ENCODE results near the gene CD300E. TPM values are rescaled to one million over a fixed set of nuclear protein-coding genes. Genes with fewer than 3 reads are reported as not detected.

The CD300E gene
- total RNA-seq, 2 experiments from 2014 or later, result 0.93 to 0.98 TPM

DNA sequence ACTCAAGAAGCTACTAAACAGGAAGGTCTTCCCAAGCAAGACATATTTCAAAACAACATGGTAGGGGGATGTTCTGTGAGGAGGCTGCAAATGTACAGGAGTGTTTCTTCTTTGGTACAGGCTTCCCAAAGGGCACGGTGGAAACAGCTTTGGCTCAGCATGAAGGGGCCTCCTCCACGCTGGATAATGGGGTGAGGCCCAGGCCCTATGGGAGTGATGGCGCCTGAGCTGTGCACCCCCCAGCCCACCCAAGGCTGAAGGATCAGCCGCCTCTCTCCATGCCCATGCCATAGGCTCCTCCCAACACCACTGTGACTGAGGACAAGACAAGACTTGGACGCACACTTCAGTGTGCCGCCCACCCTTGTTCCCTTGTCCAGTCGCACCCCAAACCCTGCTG is 6.8 kb downstream of the CD300E start:
- Histone ChIP-seq H3K4me3 (ENCODE audit: low read length) (no peak overlapping the region), H3K36me3 (ENCODE audit: insufficient read depth, low read length) (no peaks in the 10 kb centered on the region), H3K27ac (ENCODE audit: low read depth in 1 of 2, low read length in 2 of 2) (no peak overlapping the region), H3K9me3 (ENCODE audit: control insufficient read depth in 1 of 2, insufficient read depth in 1 of 2, low read length in 2 of 2) (no peaks in the 10 kb centered on the region), H3K4me1 (ENCODE audit: insufficient read depth, low read length) (peaks cover 5% of the 10 kb centered on the region), H3K27me3 (ENCODE audit: control insufficient read depth in 1 of 2, insufficient read depth in 2 of 2, low read length in 2 of 2) (peaks cover 9 to 36% of the 10 kb centered on the region in 2 experiments)
- no peak for ATAC-seq (ENCODE audit: poor library complexity)
- Mint-ChIP-seq H3K9me3 (no peaks in the 10 kb centered on the region), H3K4me1 (ENCODE audit: low read depth) (no peaks in the 10 kb centered on the region), H3K4me3 (no peak overlapping the region), H3K36me3 (ENCODE audit: low read depth) (no peaks in the 10 kb centered on the region), H3K27ac (no peak overlapping the region), H3K27me3 (peaks cover 49% of the 10 kb centered on the region)
- ChIA-PET POLR2A (no interaction called here), CTCF (no interaction called here)
- DNase-seq, result no peak
- TF ChIP-seq, protein P1, sequence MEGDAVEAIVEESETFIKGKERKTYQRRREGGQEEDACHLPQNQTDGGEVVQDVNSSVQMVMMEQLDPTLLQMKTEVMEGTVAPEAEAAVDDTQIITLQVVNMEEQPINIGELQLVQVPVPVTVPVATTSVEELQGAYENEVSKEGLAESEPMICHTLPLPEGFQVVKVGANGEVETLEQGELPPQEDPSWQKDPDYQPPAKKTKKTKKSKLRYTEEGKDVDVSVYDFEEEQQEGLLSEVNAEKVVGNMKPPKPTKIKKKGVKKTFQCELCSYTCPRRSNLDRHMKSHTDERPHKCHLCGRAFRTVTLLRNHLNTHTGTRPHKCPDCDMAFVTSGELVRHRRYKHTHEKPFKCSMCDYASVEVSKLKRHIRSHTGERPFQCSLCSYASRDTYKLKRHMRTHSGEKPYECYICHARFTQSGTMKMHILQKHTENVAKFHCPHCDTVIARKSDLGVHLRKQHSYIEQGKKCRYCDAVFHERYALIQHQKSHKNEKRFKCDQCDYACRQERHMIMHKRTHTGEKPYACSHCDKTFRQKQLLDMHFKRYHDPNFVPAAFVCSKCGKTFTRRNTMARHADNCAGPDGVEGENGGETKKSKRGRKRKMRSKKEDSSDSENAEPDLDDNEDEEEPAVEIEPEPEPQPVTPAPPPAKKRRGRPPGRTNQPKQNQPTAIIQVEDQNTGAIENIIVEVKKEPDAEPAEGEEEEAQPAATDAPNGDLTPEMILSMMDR (IDR thresholded peaks at IDR 0.05), result no peak
- intact Hi-C loops (cut with DNase I, micrococcal nuclease), result no loop called here

DNA sequence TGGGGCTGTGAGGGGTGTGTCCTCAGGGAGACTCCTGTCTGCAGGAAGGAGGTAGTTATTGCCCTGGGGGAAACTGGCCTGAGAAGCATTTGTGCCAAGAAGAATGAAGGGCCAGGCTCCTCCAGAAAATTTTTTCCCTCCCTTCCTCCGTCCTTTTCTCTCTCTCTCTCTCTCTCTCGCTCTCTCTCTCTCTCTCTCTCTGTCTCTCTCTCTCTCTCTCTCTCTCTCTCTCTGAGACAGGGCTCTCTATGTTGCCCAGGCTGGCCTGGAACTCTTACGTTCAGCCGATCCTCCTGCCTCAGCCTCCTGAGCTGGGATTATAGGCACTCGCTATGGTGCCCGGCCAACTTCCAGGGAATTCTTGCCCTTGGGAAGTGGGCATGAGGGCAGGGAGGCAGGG is 11.5 kb downstream of the CD300E start:
- H3K36me3 Mint-ChIP-seq (ENCODE audit: low read depth), result no peaks in the 10 kb centered on the region
- TF ChIP-seq, protein P1 (IDR thresholded peaks at IDR 0.05), result no peak

DNA sequence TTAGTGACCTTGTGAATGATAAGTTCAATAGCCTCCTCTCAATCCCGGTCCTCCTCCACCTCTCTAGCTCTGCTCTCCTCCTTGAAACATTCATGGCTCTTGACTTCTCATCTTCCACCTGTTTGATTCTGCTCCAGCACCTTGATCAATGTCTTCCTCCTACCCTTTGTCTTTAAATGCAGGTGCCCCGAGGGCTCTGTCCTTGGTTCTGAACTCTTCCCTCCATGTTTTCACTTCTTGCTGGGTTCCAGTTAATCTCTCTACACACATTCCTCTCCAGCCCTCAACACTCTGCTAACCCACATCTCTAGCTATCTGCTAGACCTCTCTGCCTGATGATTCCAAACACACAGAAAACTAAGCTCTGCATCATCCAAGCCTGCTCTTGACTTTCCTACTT is 13.4 kb downstream of the CD300E start:
- DNase-seq (no peak), ATAC-seq (ENCODE audit: poor library complexity) (no peak)
- ChIA-PET CTCF (no interaction called here), POLR2A (no interaction called here)
- TF ChIP-seq, protein P1 (IDR thresholded peaks at IDR 0.05), result no peak
- intact Hi-C loops (cut with DNase I, micrococcal nuclease), result no loop called here
- H3K27ac Mint-ChIP-seq, result no peak overlapping the region
- no peak overlapping the region for H3K4me3 ChIP-seq (ENCODE audit: low read length)
- no peak overlapping the region for H3K4me3 Mint-ChIP-seq
- H3K9me3 Mint-ChIP-seq, result no peaks in the 10 kb centered on the region
- peaks cover 8% of the 10 kb centered on the region for H3K4me1 ChIP-seq (ENCODE audit: insufficient read depth, low read length)
- peaks cover 15 to 24% of the 10 kb centered on the region in 2 experiments for H3K27me3 ChIP-seq (ENCODE audit: control insufficient read depth in 1 of 2, insufficient read depth in 2 of 2, low read length in 2 of 2)
- peaks cover 0 to 4% of the 10 kb centered on the region in 2 experiments for H3K9me3 ChIP-seq (ENCODE audit: control insufficient read depth in 1 of 2, insufficient read depth in 1 of 2, low read length in 2 of 2)
- H3K4me1 Mint-ChIP-seq (ENCODE audit: low read depth), result no peaks in the 10 kb centered on the region
- H3K27me3 Mint-ChIP-seq, result peaks cover 13% of the 10 kb centered on the region
- H3K36me3 Mint-ChIP-seq (ENCODE audit: low read depth), result no peaks in the 10 kb centered on the region
- H3K36me3 ChIP-seq (ENCODE audit: insufficient read depth, low read length), result no peaks in the 10 kb centered on the region
- no peak overlapping the region for H3K27ac ChIP-seq (ENCODE audit: low read depth in 1 of 2, low read length in 2 of 2)

More for the DNA sequence above, 11.5 kb downstream of the CD300E start:
- ChIA-PET POLR2A (no interaction called here), CTCF (no interaction called here)
- Histone ChIP-seq H3K36me3 (ENCODE audit: insufficient read depth, low read length) (no peaks in the 10 kb centered on the region), H3K27ac (ENCODE audit: low read depth in 1 of 2, low read length in 2 of 2) (no peak overlapping the region), H3K4me3 (ENCODE audit: low read length) (no peak overlapping the region), H3K9me3 (ENCODE audit: control insufficient read depth in 1 of 2, insufficient read depth in 1 of 2, low read length in 2 of 2) (peaks cover 0 to 4% of the 10 kb centered on the region in 2 experiments), H3K27me3 (ENCODE audit: control insufficient read depth in 1 of 2, insufficient read depth in 2 of 2, low read length in 2 of 2) (peaks cover 15 to 36% of the 10 kb centered on the region in 2 experiments), H3K4me1 (ENCODE audit: insufficient read depth, low read length) (peaks cover 5% of the 10 kb centered on the region)
- Mint-ChIP-seq H3K4me3 (no peak overlapping the region), H3K4me1 (ENCODE audit: low read depth) (no peaks in the 10 kb centered on the region), H3K27ac (no peak overlapping the region), H3K27me3 (peaks cover 27% of the 10 kb centered on the region), H3K9me3 (no peaks in the 10 kb centered on the region)
- ATAC-seq (ENCODE audit: poor library complexity), result no peak
- peak in 1 of 14 experiments; percentile 7 for DNase-seq
- intact Hi-C loops (cut with DNase I, micrococcal nuclease), result no loop called here

All from CD4-positive, alpha-beta T cell (primary cell).